Measurements from ENCODE around the gene ZDHHC3.
A peak's percentile ranks its signal among the peaks of the same experiment; 100 is the strongest.

Gene ZDHHC3

DNA sequence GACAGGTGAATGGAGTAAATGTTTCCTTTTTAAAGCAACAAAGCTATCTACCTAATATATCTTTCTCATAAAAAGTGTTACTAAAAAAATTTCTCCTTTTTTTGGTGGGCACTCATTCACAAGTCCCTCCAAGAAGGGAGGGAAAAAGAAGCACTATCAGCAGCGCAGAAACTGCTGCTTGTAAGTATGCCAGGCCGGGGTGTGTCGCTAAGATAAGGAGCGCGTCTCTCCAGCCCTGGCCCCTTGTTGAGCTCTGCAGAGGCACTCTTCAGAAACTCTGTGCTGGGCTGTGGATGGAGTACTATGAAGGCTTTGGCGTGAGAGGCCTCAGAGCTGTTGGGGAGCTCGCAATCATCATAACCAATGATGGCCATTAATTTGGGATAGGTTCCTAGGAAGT, 49.1 kb downstream of the ZDHHC3 start:
- DNase-seq (ENCODE audit: low read depth), result no peak

DNA sequence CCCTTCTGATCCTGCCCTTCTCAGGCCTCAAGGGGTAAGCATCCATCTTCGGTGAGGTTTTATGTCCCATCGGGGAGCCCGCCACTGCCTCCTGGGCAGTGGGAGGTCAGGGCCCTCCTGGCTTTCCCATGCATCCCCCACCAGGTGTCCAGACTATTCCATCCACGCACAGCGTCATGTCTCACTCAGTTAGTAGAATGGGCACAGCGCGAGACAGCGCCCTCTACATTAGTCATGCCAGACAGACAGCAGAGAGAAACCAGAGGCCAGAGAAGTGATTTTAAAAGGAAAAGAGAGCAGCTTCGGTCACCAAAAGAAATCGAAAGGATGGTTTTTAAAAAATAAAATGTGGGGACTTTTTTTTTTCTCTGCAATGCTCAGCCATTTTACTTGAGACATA, 49.8 kb downstream of the ZDHHC3 start:
- DNase-seq (ENCODE audit: low read depth), result no peak

DNA sequence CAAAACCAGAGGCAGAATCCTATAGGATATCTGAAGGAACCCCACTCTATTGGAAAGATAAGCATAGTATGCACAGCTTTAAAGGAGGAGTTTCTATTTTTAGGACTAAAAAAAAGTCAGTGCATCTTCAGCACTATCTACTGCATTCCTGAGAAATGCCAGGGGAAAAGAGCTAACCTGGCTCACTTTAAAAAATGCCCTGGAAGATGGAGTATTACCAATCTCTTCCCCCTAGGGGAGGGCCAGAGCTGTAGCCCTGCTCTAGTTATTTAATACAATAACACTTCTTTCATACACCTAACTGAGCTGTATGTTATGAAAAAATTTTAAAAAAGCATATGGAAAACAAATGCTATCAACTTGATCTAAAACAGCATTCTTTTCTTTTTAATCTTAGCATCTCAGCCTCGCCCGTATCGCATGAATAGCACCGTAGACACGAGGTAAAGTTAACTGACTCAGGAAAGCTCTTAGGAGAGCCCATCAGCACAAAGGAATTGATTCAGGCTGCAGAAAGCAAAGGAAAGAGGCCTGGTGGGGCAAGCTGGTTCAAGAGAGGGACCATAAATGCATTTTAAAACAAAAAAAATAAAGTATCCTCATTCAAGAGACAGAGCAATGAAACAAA, 51.4 kb downstream of the ZDHHC3 start:
- DNase-seq (ENCODE audit: low read depth), result no peak

GRCh38 chr3:44923632-44924456, 52.1 kb downstream of the ZDHHC3 start:
- DNase-seq (ENCODE audit: low read depth), result no peak

DNA sequence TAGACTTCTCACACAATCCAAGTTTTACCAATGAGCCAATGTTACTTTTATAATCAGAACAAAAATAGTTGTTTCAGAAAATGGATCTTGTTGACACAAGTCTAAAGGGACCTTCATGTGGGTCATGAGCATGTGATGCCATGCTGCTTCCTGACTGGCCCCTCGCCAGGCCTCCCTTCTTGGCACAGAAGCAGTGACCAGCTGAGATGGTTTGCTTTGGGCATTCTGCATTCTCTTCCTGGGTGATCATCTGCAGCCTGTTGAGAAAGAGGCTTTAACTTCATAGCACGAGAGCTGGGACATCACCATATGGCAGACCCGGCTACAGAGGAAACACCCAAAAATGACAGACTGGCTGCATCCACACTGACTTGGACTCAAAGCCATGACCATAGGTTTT, 55.9 kb downstream of the ZDHHC3 start:
- DNase-seq (ENCODE audit: low read depth), result no peak

GRCh38 chr3:44918581-44918980, 57.4 kb downstream of the ZDHHC3 start:
- no peak for DNase-seq (ENCODE audit: low read depth)

GRCh38 chr3:44918087-44918486, 57.9 kb downstream of the ZDHHC3 start:
- DNase-seq (ENCODE audit: low read depth), result no peak

DNA sequence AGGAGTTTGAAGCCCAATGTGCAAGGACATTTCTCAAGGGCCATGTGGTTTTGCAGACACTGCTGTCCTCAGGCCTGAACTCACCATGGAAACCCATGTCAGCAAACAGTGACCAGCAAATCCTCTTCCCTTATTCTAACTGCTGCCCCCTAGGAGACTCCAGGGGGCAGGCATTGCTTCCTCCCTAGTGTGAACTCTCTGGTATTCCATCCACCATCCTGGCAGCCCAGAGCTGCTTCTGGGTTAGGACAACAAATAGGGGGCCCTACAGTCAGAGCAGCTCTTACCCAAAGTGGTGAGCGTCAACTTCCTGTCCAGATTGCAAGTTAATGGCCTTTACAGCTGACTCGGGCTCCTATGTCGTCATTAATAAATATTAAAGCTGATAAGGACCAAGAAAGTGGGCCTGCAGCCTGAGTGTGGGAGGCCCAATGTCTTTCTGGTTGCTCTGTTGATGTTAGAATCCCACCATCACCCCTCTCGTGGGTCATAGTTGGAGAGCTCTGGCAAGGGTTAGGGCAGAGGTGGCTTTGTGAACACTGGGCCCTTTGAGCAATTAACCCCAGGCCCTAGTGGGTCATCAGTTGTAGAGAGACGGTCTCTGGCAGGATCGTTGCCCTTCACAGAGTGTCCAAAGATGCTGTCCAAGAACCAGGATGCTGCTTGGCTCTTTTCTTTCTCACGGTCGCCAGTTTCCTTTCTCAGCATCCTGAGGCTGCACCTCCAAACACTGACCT, 60.1 kb downstream of the ZDHHC3 start:
- no peak for DNase-seq (ENCODE audit: low read depth)

DNA sequence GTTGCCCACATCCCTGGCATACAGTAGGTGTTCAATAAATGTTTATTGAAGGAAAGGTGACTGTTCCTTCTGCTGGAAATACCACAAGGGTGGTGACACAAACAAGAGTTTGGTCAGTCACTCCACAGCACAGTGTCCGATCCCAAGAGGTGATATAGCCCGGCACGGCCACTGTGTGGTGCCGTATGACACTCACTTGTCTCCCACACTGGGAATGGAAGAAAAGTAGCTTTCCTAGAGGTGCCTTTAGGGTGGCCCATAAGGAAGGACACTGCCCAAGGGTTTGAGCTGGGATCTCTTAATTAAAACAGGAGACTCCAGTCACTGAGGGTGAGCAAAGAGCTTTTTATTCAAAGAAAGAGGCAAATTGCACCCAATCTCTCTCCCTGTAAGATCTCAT, 61.0 kb downstream of the ZDHHC3 start:
- DNase-seq (ENCODE audit: low read depth), result no peak

- DNase-seq (ENCODE audit: low read depth), result peak; percentile 56
Observed at GRCh38 chr3:44913868-44914468, 62.0 kb downstream of the ZDHHC3 start.

- no peak for DNase-seq (ENCODE audit: low read depth)
Observed at GRCh38 chr3:44910693-44911092, 65.3 kb downstream of the ZDHHC3 start.

GRCh38 chr3:44909063-44909462, 66.9 kb downstream of the ZDHHC3 start:
- DNase-seq (ENCODE audit: low read depth), result no peak

GRCh38 chr3:44907612-44908011, 68.4 kb downstream of the ZDHHC3 start:
- no peak for DNase-seq (ENCODE audit: low read depth)

DNA sequence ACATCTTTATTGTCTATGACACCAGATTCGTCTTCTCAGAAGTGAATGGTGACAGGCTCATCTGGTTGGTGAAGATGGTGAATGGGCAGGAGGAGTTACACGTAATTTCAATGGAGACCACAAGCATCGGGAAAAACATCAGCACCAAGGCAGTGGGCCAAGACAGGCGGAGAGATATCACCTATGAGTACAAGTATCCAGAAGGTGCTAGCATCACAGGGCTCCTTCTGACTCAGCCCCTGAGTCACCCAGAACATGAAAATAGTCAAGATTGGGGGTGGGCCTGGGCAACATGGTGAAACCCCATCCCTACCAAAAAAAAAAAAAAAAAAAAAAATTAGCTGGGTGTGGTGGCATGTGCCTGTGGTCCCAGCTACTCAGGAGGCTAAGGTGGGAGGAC, 69.0 kb downstream of the ZDHHC3 start:
- DNase-seq (ENCODE audit: low read depth), result no peak

- no peak for DNase-seq (ENCODE audit: low read depth)
Observed at GRCh38 chr3:44905446-44906157, 70.4 kb downstream of the ZDHHC3 start.

- no peak for DNase-seq (ENCODE audit: low read depth)
Observed at GRCh38 chr3:44903751-44904150, 72.2 kb downstream of the ZDHHC3 start.

- DNase-seq (ENCODE audit: low read depth), result no peak
Observed at GRCh38 chr3:44903314-44903713, 72.7 kb downstream of the ZDHHC3 start.

- DNase-seq (ENCODE audit: low read depth), result no peak
Observed at GRCh38 chr3:44902628-44903027, 73.3 kb downstream of the ZDHHC3 start.

DNA sequence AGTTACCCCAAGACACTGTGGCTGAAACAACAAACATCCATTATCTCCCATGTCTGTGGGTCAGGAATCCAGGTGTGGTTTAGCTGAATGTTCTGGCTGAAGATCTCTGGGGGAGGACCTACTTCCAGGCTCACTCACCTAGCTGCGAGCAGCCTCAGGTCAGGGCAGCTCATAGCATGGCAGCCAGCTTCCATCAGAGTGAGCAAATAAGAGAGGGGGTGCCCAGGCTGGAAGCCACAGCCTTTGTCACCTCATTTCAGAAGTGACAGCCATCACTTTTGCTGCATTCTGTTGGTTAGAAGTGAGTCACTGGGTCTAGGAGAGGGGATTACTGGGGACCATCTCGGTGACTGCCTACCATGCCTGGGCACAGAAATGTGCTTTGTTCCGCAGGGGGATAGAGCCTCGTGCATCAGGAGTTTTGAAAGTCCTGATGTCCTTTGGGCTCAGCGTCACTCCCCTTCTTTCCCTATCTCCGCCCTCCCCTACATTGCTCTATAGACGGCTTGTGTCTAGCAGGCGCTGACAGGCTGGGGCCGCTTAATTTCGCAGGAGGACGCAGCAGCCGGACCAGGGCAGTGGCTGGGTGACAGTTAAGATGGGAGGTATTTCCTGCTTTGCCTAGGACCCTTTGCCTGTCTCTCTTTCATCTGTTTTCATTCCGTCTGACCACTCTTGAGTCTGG, 76.1 kb downstream of the ZDHHC3 start:
- no peak for DNase-seq (ENCODE audit: low read depth)

DNA sequence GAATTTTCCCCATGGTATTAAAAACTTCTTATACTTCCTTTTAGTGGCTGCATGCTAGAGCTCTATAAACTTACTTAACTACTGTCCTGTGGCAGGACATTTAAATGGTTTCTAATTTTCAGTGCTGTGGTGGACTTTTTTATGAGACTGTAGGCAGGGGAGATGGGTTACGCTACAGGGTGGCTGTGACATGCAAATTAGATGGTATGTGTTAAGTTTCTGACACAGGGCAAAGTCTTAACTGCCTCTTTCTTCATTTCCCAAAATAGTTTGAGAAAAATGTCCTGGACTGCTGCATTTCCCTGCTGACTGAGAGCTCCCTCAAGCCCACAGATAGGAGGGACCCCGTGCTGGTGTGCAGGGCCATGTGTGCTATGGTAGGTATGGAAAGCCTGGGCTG, 79.5 kb downstream of the ZDHHC3 start:
- no peak for DNase-seq (ENCODE audit: low read depth)

DNA sequence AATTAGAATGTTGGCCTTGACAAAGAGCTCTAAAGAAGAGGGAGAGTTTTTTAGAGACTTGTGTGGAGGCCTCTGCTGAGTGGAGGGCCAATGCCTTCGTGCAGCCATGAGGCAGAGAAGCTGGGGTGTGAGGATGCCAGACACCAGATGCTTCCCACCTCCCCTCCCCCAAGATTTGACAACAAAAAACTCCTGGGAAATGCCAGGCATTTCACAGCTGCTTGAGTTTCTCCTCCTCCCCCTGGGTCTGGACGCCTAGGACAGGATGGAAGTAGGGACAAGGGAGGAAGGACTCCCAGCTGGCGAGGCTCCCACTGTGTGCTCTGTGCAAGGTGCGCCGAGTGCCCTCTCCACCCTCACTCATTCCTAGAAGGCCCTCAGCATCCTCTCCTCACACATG, 81.5 kb downstream of the ZDHHC3 start:
- DNase-seq (ENCODE audit: low read depth), result no peak
